ENCODE measurements around the gene TAF1C. TPM values are rescaled to one million over a fixed set of nuclear protein-coding genes. Genes with fewer than 3 reads are reported as not detected.

Gene TAF1C
- total RNA-seq, 1 donor from 2014 or later: 61.1 TPM

- Mint-ChIP-seq H3K27me3 (peaks cover 3% of the 10 kb centered on the region), H3K36me3 (ENCODE audit: low read depth) (peaks cover 9% of the 10 kb centered on the region), H3K27ac (no peak overlapping the region), H3K4me1 (peaks cover 11% of the 10 kb centered on the region), H3K4me3 (no peak overlapping the region), H3K9me3 (no peaks in the 10 kb centered on the region)
- intact Hi-C loops (cut with micrococcal nuclease): loop anchor here (1.0 kb wide), 1 partner anchor 90 kb away; no protein-coding TSS in a partner anchor
- peak; percentile 83 for DNase-seq
These were observed 11.3 kb downstream of the TAF1C start for GRCh38 chr16:84175350-84176081.

GRCh38 chr16:84174396-84174795, 12.5 kb downstream of the TAF1C start:
- no peak overlapping the region for H3K4me3 Mint-ChIP-seq
- H3K36me3 Mint-ChIP-seq (ENCODE audit: low read depth): peaks cover 9% of the 10 kb centered on the region
- peaks cover 11% of the 10 kb centered on the region for H3K4me1 Mint-ChIP-seq
- no peak overlapping the region for H3K27ac Mint-ChIP-seq
- peaks cover 8% of the 10 kb centered on the region for H3K27me3 Mint-ChIP-seq
- no peak for DNase-seq
- intact Hi-C loops (cut with micrococcal nuclease): no loop called here
- no peaks in the 10 kb centered on the region for H3K9me3 Mint-ChIP-seq

- intact Hi-C loops (cut with micrococcal nuclease): no loop called here
- no peak for DNase-seq
- no peaks in the 10 kb centered on the region for H3K4me1 Mint-ChIP-seq
- H3K27me3 Mint-ChIP-seq: peaks cover 20% of the 10 kb centered on the region
- no peak overlapping the region for H3K27ac Mint-ChIP-seq
- H3K36me3 Mint-ChIP-seq (ENCODE audit: low read depth): no peaks in the 10 kb centered on the region
- no peak overlapping the region for H3K4me3 Mint-ChIP-seq
- H3K9me3 Mint-ChIP-seq: no peaks in the 10 kb centered on the region
These were observed 17.0 kb downstream of the TAF1C start for GRCh38 chr16:84169765-84170310.

GRCh38 chr16:84166796-84167695, 19.8 kb downstream of the TAF1C start:
- H3K27ac Mint-ChIP-seq: no peak overlapping the region
- no peaks in the 10 kb centered on the region for H3K36me3 Mint-ChIP-seq (ENCODE audit: low read depth)
- no peaks in the 10 kb centered on the region for H3K4me1 Mint-ChIP-seq
- intact Hi-C loops (cut with micrococcal nuclease): no loop called here
- DNase-seq: no peak
- no peaks in the 10 kb centered on the region for H3K9me3 Mint-ChIP-seq
- peaks cover 29% of the 10 kb centered on the region for H3K27me3 Mint-ChIP-seq
- H3K4me3 Mint-ChIP-seq: no peak overlapping the region

- Mint-ChIP-seq H3K4me3 (no peak overlapping the region), H3K27ac (no peak overlapping the region), H3K9me3 (no peaks in the 10 kb centered on the region), H3K36me3 (ENCODE audit: low read depth) (no peaks in the 10 kb centered on the region), H3K27me3 (peaks cover 34% of the 10 kb centered on the region), H3K4me1 (no peaks in the 10 kb centered on the region)
- DNase-seq: no peak
- intact Hi-C loops (cut with micrococcal nuclease): no loop called here
These were observed 21.1 kb downstream of the TAF1C start for GRCh38 chr16:84165746-84166145.

GRCh38 chr16:84161801-84162200, 25.1 kb downstream of the TAF1C start:
- intact Hi-C loops (cut with micrococcal nuclease): no loop called here
- DNase-seq: no peak
- H3K9me3 Mint-ChIP-seq: no peaks in the 10 kb centered on the region
- no peaks in the 10 kb centered on the region for H3K36me3 Mint-ChIP-seq (ENCODE audit: low read depth)
- no peak overlapping the region for H3K4me3 Mint-ChIP-seq
- peaks cover 39% of the 10 kb centered on the region for H3K27me3 Mint-ChIP-seq
- no peaks in the 10 kb centered on the region for H3K4me1 Mint-ChIP-seq
- H3K27ac Mint-ChIP-seq: no peak overlapping the region

GRCh38 chr16:84161037-84161436, 25.8 kb downstream of the TAF1C start:
- no peaks in the 10 kb centered on the region for H3K36me3 Mint-ChIP-seq (ENCODE audit: low read depth)
- intact Hi-C loops (cut with micrococcal nuclease): no loop called here
- DNase-seq: no peak
- H3K9me3 Mint-ChIP-seq: no peaks in the 10 kb centered on the region
- peaks cover 42% of the 10 kb centered on the region for H3K27me3 Mint-ChIP-seq
- no peak overlapping the region for H3K27ac Mint-ChIP-seq
- H3K4me3 Mint-ChIP-seq: no peak overlapping the region
- H3K4me1 Mint-ChIP-seq: no peaks in the 10 kb centered on the region

GRCh38 chr16:84159800-84160199, 27.1 kb downstream of the TAF1C start:
- H3K9me3 Mint-ChIP-seq: no peaks in the 10 kb centered on the region
- no peaks in the 10 kb centered on the region for H3K4me1 Mint-ChIP-seq
- DNase-seq: no peak
- peaks cover 36% of the 10 kb centered on the region for H3K27me3 Mint-ChIP-seq
- no peak overlapping the region for H3K4me3 Mint-ChIP-seq
- no peaks in the 10 kb centered on the region for H3K36me3 Mint-ChIP-seq (ENCODE audit: low read depth)
- intact Hi-C loops (cut with micrococcal nuclease): no loop called here
- H3K27ac Mint-ChIP-seq: no peak overlapping the region

- intact Hi-C loops (cut with micrococcal nuclease): no loop called here
- Mint-ChIP-seq H3K9me3 (no peaks in the 10 kb centered on the region), H3K27ac (no peak overlapping the region), H3K4me3 (no peak overlapping the region), H3K27me3 (peaks cover 30% of the 10 kb centered on the region), H3K4me1 (no peaks in the 10 kb centered on the region), H3K36me3 (ENCODE audit: low read depth) (no peaks in the 10 kb centered on the region)
- DNase-seq: no peak
These were observed 27.9 kb downstream of the TAF1C start for GRCh38 chr16:84159007-84159406.

- intact Hi-C loops (cut with micrococcal nuclease): no loop called here
- H3K27ac Mint-ChIP-seq: no peak overlapping the region
- H3K4me3 Mint-ChIP-seq: no peak overlapping the region
- peaks cover 20% of the 10 kb centered on the region for H3K27me3 Mint-ChIP-seq
- H3K36me3 Mint-ChIP-seq (ENCODE audit: low read depth): no peaks in the 10 kb centered on the region
- no peaks in the 10 kb centered on the region for H3K9me3 Mint-ChIP-seq
- no peaks in the 10 kb centered on the region for H3K4me1 Mint-ChIP-seq
- no peak for DNase-seq
These were observed 30.5 kb downstream of the TAF1C start for GRCh38 chr16:84156342-84156784.

- no peak for DNase-seq
- peaks cover 24% of the 10 kb centered on the region for H3K27me3 Mint-ChIP-seq
- intact Hi-C loops (cut with micrococcal nuclease): no loop called here
- no peak overlapping the region for H3K4me3 Mint-ChIP-seq
- no peak overlapping the region for H3K27ac Mint-ChIP-seq
- H3K9me3 Mint-ChIP-seq: no peaks in the 10 kb centered on the region
- no peaks in the 10 kb centered on the region for H3K36me3 Mint-ChIP-seq (ENCODE audit: low read depth)
- H3K4me1 Mint-ChIP-seq: no peaks in the 10 kb centered on the region
These were observed 31.1 kb downstream of the TAF1C start for GRCh38 chr16:84155771-84156170.

- intact Hi-C loops (cut with micrococcal nuclease): no loop called here
- H3K27ac Mint-ChIP-seq: no peak overlapping the region
- peaks cover 25% of the 10 kb centered on the region for H3K27me3 Mint-ChIP-seq
- DNase-seq: no peak
- H3K4me1 Mint-ChIP-seq: no peaks in the 10 kb centered on the region
- no peaks in the 10 kb centered on the region for H3K36me3 Mint-ChIP-seq (ENCODE audit: low read depth)
- no peak overlapping the region for H3K4me3 Mint-ChIP-seq
- no peaks in the 10 kb centered on the region for H3K9me3 Mint-ChIP-seq
These were observed 31.6 kb downstream of the TAF1C start for GRCh38 chr16:84155226-84155625.

- Mint-ChIP-seq H3K27ac (no peak overlapping the region), H3K27me3 (peaks cover 19% of the 10 kb centered on the region), H3K36me3 (ENCODE audit: low read depth) (no peaks in the 10 kb centered on the region), H3K4me3 (no peak overlapping the region), H3K9me3 (no peaks in the 10 kb centered on the region), H3K4me1 (no peaks in the 10 kb centered on the region)
- intact Hi-C loops (cut with micrococcal nuclease): no loop called here
- no peak for DNase-seq
These were observed 33.1 kb downstream of the TAF1C start for GRCh38 chr16:84153660-84154214.

- Mint-ChIP-seq H3K4me1 (no peaks in the 10 kb centered on the region), H3K4me3 (no peak overlapping the region), H3K27me3 (peaks cover 16% of the 10 kb centered on the region), H3K27ac (no peak overlapping the region), H3K36me3 (ENCODE audit: low read depth) (no peaks in the 10 kb centered on the region), H3K9me3 (no peaks in the 10 kb centered on the region)
- intact Hi-C loops (cut with micrococcal nuclease): no loop called here
- DNase-seq: no peak
These were observed 35.9 kb downstream of the TAF1C start for GRCh38 chr16:84150926-84151325.
